MM.1S (cell line): Measurements from ENCODE around the gene SPACA7.

Experiments
- DNase-seq: peaks from one replicate; pipeline ENCODE4 v3.0.0-alpha.2; 2015
- H2AFZ ChIP-seq: fragments of 300-600 bp; sonication (generic); 2 replicates; pipeline ENCODE4 v1.6.0; 2016; ENCODE audit warnings: antibody characterized with exemption, low read length
- H3F3A ChIP-seq: fragments of 300-600 bp; sonication (generic); 2 replicates; pipeline ENCODE4 v1.6.1; 2016; ENCODE audit warnings: mild to moderate bottlenecking, antibody characterized with exemption, low read length, moderate library complexity, mixed read lengths; ENCODE audit not compliant: insufficient read depth
- H3K27ac ChIP-seq: fragments of 300-600 bp; sonication (generic); 2 replicates; pipeline ENCODE4 v1.5.1; 2016; ENCODE audit warnings: mild to moderate bottlenecking, low read length
- H3K27me3 ChIP-seq: fragments of 300-600 bp; sonication (generic); replicated peaks from 2 replicates; pipeline ENCODE4 v1.6.0; 2016; ENCODE audit warnings: low read length; ENCODE audit not compliant: insufficient read depth
- H3K36me3 ChIP-seq: fragments of 300-600 bp; sonication (generic); replicated peaks from 2 replicates; pipeline ENCODE4 v1.6.1; 2016; ENCODE audit warnings: mild to moderate bottlenecking, low read length, mixed read lengths; ENCODE audit not compliant: insufficient read depth
- H3K4me1 ChIP-seq: fragments of 300-600 bp; sonication (generic); 2 replicates; pipeline ENCODE4 v1.6.1; 2016; ENCODE audit warnings: low read length, mixed read lengths
- H3K4me2 ChIP-seq: fragments of 300-600 bp; sonication (generic); 2 replicates; pipeline ENCODE4 v1.6.0; 2016; ENCODE audit warnings: low read depth, low read length
- H3K4me3 ChIP-seq: fragments of 300-600 bp; sonication (generic); 2 replicates; pipeline ENCODE4 v1.5.1; 2016; ENCODE audit warnings: low read length, mixed read lengths
- H3K79me2 ChIP-seq: fragments of 300-600 bp; sonication (generic); 2 replicates; pipeline ENCODE4 v1.6.1; 2016; ENCODE audit warnings: mixed run types, low read length, mixed read lengths
- H3K9ac ChIP-seq: fragments of 300-600 bp; sonication (generic); 2 replicates; pipeline ENCODE4 v1.6.1; 2016; ENCODE audit warnings: low read length, mixed read lengths
- H3K9me2 ChIP-seq: fragments of 300-600 bp; sonication (generic); replicated peaks from 2 replicates; pipeline ENCODE4 v1.6.1; 2016; ENCODE audit warnings: mild to moderate bottlenecking, low read length, mixed read lengths; ENCODE audit not compliant: insufficient read depth
- H3K9me3 ChIP-seq: fragments of 300-600 bp; sonication (generic); replicated peaks from 2 replicates; pipeline ENCODE4 v1.6.1; 2016; ENCODE audit warnings: mild to moderate bottlenecking, low read length, mixed read lengths; ENCODE audit not compliant: insufficient read depth
- H4K20me1 ChIP-seq: fragments of 300-600 bp; sonication (generic); 2 replicates; pipeline ENCODE4 v1.6.1; 2016; ENCODE audit warnings: mild to moderate bottlenecking, low read length, moderate library complexity, mixed read lengths; ENCODE audit not compliant: insufficient read depth
- EZH2 ChIP-seq: fragments of 300-600 bp; sonication (generic); optimal IDR thresholded peaks from 2 replicates; pipeline ENCODE3; 2017; ENCODE audit warnings: low read depth, mild to moderate bottlenecking, antibody characterized with exemption, low read length, mixed read lengths
- EZH2phosphoT487 ChIP-seq: fragments of 300-600 bp; sonication (generic); IDR thresholded peaks from 2 replicates; pipeline ENCODE4 v1.6.1; 2018; ENCODE audit warnings: antibody characterized with exemption, low read length
- TF ChIP-seq, protein P1 (sequence below): fragments of 300-600 bp; sonication (generic); IDR thresholded peaks from 2 replicates; pipeline ENCODE4 v1.5.1; 2016; ENCODE audit warnings: antibody characterized with exemption, low read length, mixed read lengths

SPACA7 gene

DNA sequence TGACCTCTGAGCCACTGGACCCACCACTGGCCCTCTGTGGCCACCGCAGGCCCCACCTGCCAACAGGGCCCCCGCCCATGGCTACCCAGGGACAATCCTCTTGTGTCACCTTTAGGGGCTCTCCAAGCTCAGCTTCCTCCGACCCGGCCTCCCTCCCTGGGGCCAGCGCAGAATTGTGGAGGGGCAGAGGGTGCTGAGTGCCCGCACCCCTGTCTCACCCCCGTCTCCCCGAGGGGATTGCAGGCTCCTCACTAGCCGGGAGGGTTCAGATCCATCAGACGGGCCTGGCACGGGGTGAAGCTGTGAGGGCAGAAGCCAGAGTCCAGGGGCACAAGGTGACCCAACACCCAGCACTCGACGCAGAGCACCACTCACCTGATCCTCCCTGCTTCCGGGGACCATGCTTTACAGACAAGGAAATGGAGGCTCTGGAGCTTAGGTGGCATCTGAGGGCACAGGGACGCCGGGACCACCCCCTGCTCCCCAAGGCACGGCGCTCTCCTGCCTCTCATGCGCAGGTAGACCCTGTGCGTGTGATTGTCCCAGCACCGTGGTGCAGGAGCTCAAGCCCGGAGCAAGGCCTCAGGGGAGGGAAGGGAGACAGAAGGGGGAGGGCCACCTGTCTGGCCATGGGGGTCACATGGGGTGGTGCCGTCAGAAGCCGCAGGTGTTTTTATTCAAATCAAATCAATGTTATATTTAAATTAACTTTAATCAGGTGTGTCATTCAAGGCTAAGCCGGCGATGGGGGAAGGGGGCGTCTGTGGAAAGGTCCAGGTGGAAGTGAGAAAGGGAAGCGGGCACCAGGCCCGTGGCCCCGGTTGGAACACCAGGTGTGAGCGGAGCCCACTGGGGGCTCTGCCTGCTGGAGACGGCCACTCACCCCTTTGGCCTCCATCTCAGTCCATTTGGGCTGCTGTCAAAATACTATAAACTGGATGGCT, 21.6 kb upstream of the SPACA7 start:
- no peaks in the 10 kb centered on the region for H3K36me3 ChIP-seq
- DNase-seq, result no peak
- no peak overlapping the region for H3K4me2 ChIP-seq
- H3K9me2 ChIP-seq, result no peaks in the 10 kb centered on the region
- TF ChIP-seq, protein P1, sequence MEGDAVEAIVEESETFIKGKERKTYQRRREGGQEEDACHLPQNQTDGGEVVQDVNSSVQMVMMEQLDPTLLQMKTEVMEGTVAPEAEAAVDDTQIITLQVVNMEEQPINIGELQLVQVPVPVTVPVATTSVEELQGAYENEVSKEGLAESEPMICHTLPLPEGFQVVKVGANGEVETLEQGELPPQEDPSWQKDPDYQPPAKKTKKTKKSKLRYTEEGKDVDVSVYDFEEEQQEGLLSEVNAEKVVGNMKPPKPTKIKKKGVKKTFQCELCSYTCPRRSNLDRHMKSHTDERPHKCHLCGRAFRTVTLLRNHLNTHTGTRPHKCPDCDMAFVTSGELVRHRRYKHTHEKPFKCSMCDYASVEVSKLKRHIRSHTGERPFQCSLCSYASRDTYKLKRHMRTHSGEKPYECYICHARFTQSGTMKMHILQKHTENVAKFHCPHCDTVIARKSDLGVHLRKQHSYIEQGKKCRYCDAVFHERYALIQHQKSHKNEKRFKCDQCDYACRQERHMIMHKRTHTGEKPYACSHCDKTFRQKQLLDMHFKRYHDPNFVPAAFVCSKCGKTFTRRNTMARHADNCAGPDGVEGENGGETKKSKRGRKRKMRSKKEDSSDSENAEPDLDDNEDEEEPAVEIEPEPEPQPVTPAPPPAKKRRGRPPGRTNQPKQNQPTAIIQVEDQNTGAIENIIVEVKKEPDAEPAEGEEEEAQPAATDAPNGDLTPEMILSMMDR, result no peak
- TF ChIP-seq EZH2 (no peak), EZH2phosphoT487 (no peak)
- no peaks in the 10 kb centered on the region for H4K20me1 ChIP-seq
- H3K9ac ChIP-seq, result no peak overlapping the region
- no peaks in the 10 kb centered on the region for H3K27me3 ChIP-seq
- no peak overlapping the region for H3K4me3 ChIP-seq
- no peaks in the 10 kb centered on the region for H3K9me3 ChIP-seq
- H3K79me2 ChIP-seq, result no peaks in the 10 kb centered on the region
- H2AFZ ChIP-seq, result no peak overlapping the region
- no peak overlapping the region for H3K27ac ChIP-seq
- H3F3A ChIP-seq, result no peaks in the 10 kb centered on the region
- no peaks in the 10 kb centered on the region for H3K4me1 ChIP-seq

DNA sequence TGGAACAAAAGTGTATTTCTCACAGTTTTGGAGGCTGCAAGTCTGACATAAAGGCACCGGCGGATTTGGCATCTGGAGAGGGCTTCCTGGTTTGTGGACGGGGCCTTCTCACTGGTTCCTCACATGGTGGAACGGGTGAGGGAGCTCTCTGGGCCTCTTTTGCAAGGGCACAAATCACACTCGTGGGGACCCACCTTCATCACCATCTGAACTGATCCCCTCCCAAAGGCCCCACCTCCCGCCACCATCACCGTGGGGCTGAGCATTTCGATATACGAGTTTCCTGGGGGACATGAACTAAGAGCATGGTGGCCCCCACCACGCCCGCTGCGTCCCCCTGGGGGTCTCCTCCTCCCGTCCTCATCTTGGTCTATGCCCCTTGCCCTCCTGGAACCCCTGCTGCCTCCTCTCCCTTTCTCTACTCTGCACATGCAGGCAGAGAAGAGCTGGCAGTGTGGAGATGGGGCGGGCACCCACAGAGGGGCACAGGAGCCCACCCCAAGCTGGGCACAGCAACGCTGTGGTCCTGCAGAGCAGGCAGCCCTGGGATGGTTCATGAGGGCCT, 20.8 kb upstream of the SPACA7 start:
- no peaks in the 10 kb centered on the region for H3K9me3 ChIP-seq

DNA sequence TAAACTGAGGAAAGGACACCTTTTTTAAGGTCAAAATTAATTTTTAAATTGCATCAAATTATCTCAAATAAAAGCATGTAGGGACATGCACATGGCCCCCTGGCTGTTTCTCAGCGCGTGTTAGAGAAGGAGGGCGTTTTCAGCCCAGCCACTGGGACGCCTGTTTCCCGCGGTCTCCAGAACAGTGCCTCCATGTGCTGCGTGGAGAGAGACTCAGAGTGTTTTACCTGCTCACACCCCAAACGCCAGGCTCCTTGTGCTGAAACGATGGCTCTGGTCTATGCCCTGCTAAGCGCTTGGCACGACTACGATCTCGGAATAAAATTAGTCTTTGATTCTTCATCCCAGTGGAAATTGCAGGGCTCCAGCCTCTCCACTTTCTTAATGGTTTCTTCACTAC, 20.0 kb upstream of the SPACA7 start:
- no peaks in the 10 kb centered on the region for H3F3A ChIP-seq
- no peak overlapping the region for H2AFZ ChIP-seq
- H3K9me3 ChIP-seq, result no peaks in the 10 kb centered on the region
- H3K4me2 ChIP-seq, result no peak overlapping the region
- no peaks in the 10 kb centered on the region for H3K36me3 ChIP-seq
- TF ChIP-seq EZH2phosphoT487 (no peak), EZH2 (no peak)
- TF ChIP-seq, protein P1, result no peak
- no peak for DNase-seq
- H3K79me2 ChIP-seq, result no peaks in the 10 kb centered on the region
- no peaks in the 10 kb centered on the region for H4K20me1 ChIP-seq
- no peaks in the 10 kb centered on the region for H3K9me2 ChIP-seq
- H3K27ac ChIP-seq, result no peak overlapping the region
- no peak overlapping the region for H3K9ac ChIP-seq
- H3K27me3 ChIP-seq, result no peaks in the 10 kb centered on the region
- H3K4me3 ChIP-seq, result no peak overlapping the region
- no peaks in the 10 kb centered on the region for H3K4me1 ChIP-seq

More for the DNA sequence above, 20.8 kb upstream of the SPACA7 start:
- Histone ChIP-seq H3F3A (no peaks in the 10 kb centered on the region), H3K4me3 (no peak overlapping the region), H3K4me1 (no peaks in the 10 kb centered on the region), H3K4me2 (no peak overlapping the region), H2AFZ (no peak overlapping the region), H3K27me3 (no peaks in the 10 kb centered on the region), H3K36me3 (no peaks in the 10 kb centered on the region), H3K9me2 (no peaks in the 10 kb centered on the region), H3K79me2 (no peaks in the 10 kb centered on the region), H3K9ac (no peak overlapping the region), H4K20me1 (no peaks in the 10 kb centered on the region), H3K27ac (no peak overlapping the region)
- DNase-seq, result no peak
- no peak for TF ChIP-seq EZH2phosphoT487
- no peak for TF ChIP-seq EZH2
- TF ChIP-seq, protein P1, result no peak
